K562 (cell line): ENCODE results near the gene KEL. TPM values are rescaled to one million over a fixed set of nuclear protein-coding genes. Genes with fewer than 3 reads are reported as not detected.

Source experiments
- BCOR ChIP-seq: fragments of 450-650 bp; IDR thresholded peaks from 2 replicates; pipeline ENCODE4 v1.6.1; 2016
- EGR1 ChIP-seq: fragments of 450-650 bp; conservative IDR thresholded peaks from 2 replicates; pipeline ENCODE4 v1.6.1; 2017; ENCODE audit warnings: mild to moderate bottlenecking
- GABPB2 ChIP-seq: fragments of 250-450 bp; sonication (Bioruptor Pico); conservative IDR thresholded peaks from 2 replicates; pipeline ENCODE4 v1.5.1; 2021; ENCODE audit warnings: mild to moderate bottlenecking
- GATAD2B ChIP-seq: fragments of 450-650 bp; IDR thresholded peaks from 2 replicates; pipeline ENCODE4 v1.6.1; 2017; ENCODE audit warnings: mild to moderate bottlenecking, borderline replicate concordance
- LARP7 ChIP-seq: fragments of 450-650 bp; IDR thresholded peaks from 2 replicates; pipeline ENCODE4 v1.6.1; 2016
- POLR2A ChIP-seq: fragments of 450-650 bp; conservative IDR thresholded peaks from 2 replicates; pipeline ENCODE4 v1.6.1; 2016
- POU5F1 ChIP-seq: fragments of 150-350 bp; IDR thresholded peaks from 2 replicates; pipeline ENCODE4 v1.6.1; 2014; ENCODE audit warnings: borderline replicate concordance, low read length, low read depth, mild to moderate bottlenecking; ENCODE audit not compliant: partially characterized antibody
- PRPF4 ChIP-seq: fragments of 200-400 bp; formaldehyde crosslinking; IDR thresholded peaks from one replicate; pipeline ENCODE4 v1.6.1; 2017; ENCODE audit warnings: low read length, low read depth, mild to moderate bottlenecking; ENCODE audit not compliant: insufficient read depth, poor library complexity, severe bottlenecking
- REST ChIP-seq, 2 experiments: fragments of 450-650 bp; formaldehyde crosslinking in 1 of 2; IDR thresholded peaks; 2 replicates each; pipeline versions ENCODE4 v1.4.0 to v1.6.1; 2014 to 2020; ENCODE audit warnings: mild to moderate bottlenecking in 2 of 2, borderline replicate concordance in 1 of 2, low read depth in 1 of 2
- TAF1 ChIP-seq: IDR thresholded peaks from 2 replicates; pipeline ENCODE4 v1.6.1; 2011; ENCODE audit warnings: mild to moderate bottlenecking, low read length, moderate library complexity; ENCODE audit not compliant: insufficient read depth, control insufficient read depth, severe bottlenecking; ENCODE audit errors: extremely low read depth
- USF2 ChIP-seq: sonication (generic); formaldehyde crosslinking; IDR thresholded peaks from 2 replicates; pipeline ENCODE4 v1.5.0; 2020; ENCODE audit warnings: missing genetic modification reagents
- ZNF408 ChIP-seq: fragments of 250-450 bp; sonication (Bioruptor Pico); IDR thresholded peaks from 2 replicates; pipeline ENCODE4 v1.4.0; 2020; ENCODE audit warnings: low read depth, mild to moderate bottlenecking, moderate library complexity
- polyA plus RNA-seq, 8 experiments: library from polyadenylated mRNA; depleted of rRNA in 4 of 8; stranded (reverse) in 5 of 8; unstranded in 3 of 8; fragments of >200 nt; fragmentation: Nextera tagmentation in 2 of 8; fragmentation: Illumina TruSeq in 1 of 8; extraction: Ambion mirVana in 2 of 8; extraction: Trizol in 1 of 8; gene quantifications; 2 replicates each; pipeline versions ENCODE4 v1.2.1 to v1.2.3, GENCODE V29; 2011 to 2014; ENCODE audit warnings: inconsistent platforms in 1 of 8, missing spikeins in 1 of 8
- total RNA-seq, 7 experiments: library from RNA; depleted of rRNA in 6 of 7; stranded (reverse); fragments of >200 nt in 6 of 7; fragmentation: Illumina TruSeq in 2 of 7; extraction: Trizol in 2 of 7; gene quantifications; 2 replicates each; pipeline versions ENCODE4 v1.2.1 to v1.2.3, GENCODE V29; 2011 to 2021; ENCODE audit warnings: low replicate concordance in 1 of 7
- TF ChIP-seq, protein P1 (sequence below): sonication (generic); formaldehyde crosslinking; IDR thresholded peaks from 2 replicates; pipeline ENCODE4 v1.8.0; 2022; ENCODE audit warnings: mild to moderate bottlenecking, low read depth, missing genetic modification reagents

KEL gene
- total and polyA plus RNA-seq, 9 of the 15 experiments (the other 6 are each of a cell fraction or from before 2014, with no cell fraction given), result 9.0 to 47.4 (median 22.2) TPM

GRCh38 chr7:142961973-142962926, at the start of gene KEL (continued):
- TF ChIP-seq LARP7, result 0 out of 2 replicates have a peak, but pooled peaks have one; percentile 13
- TF ChIP-seq GATAD2B, result peak; percentile 87; the same call in 1 of the 2 replicates
- no peak for TF ChIP-seq USF2 (CRISPR knock-in tag)
- no peak for TF ChIP-seq GABPB2 (CRISPR knock-in tag)
- TF ChIP-seq TAF1, result peak; percentile 69
- TF ChIP-seq ZNF408 (CRISPR knock-in tag), result no peak
- no peak for TF ChIP-seq POU5F1
- no peak for TF ChIP-seq PRPF4
- TF ChIP-seq EGR1, result peak; percentile 43
- peak; percentile 81 for TF ChIP-seq POLR2A
- TF ChIP-seq, protein P1, sequence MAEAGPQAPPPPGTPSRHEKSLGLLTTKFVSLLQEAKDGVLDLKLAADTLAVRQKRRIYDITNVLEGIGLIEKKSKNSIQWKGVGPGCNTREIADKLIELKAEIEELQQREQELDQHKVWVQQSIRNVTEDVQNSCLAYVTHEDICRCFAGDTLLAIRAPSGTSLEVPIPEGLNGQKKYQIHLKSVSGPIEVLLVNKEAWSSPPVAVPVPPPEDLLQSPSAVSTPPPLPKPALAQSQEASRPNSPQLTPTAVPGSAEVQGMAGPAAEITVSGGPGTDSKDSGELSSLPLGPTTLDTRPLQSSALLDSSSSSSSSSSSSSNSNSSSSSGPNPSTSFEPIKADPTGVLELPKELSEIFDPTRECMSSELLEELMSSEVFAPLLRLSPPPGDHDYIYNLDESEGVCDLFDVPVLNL, result no peak
- peak; percentile 16; the same call in 1 of the 2 replicates for TF ChIP-seq REST (IDR thresholded peaks at IDR 0.05; ENCODE audit: borderline replicate concordance)
- no peak for TF ChIP-seq REST (CRISPR knock-in tag; IDR thresholded peaks at IDR 0.05; ENCODE audit: low read depth)
- TF ChIP-seq BCOR, result no peak
